Left cardiac atrium (tissue), 4 donors: ENCODE measurements around the gene KIF26A. TPM values are rescaled to one million over a fixed set of nuclear protein-coding genes. Genes with fewer than 3 reads are reported as not detected.
A peak's percentile ranks its signal among the peaks of the same experiment; 100 is the strongest.
"Not testable (repeated sequence)": the region's sequence is repeated elsewhere in the genome, so short reads cannot be mapped to it uniquely, and the experiment has no call there.

ENCODE experiments used
- ATAC-seq, 2 donors: fragments of 200-7000 bp; cut with Tn5 transposase; one replicate each; pipeline ENCODE4 v1.9.1; 2020; ENCODE audit warnings: mild to moderate bottlenecking in 2 of 2, moderate library complexity in 2 of 2
- DNase-seq: peaks from one replicate; pipeline ENCODE4 v3.0.0-alpha.2; 2020
- intact Hi-C, 2 donors: fragments of 100-400 bp; cut with DNase I; formaldehyde crosslinking; loops; one replicate each; pipeline versions ENCODE4 v1.14.1 to v1.15.1; 2022 to 2023
- total RNA-seq, 2 donors: library from RNA; stranded (reverse); fragmentation: NEBNext Ultra II Directional; extraction: Animal tissue kit (Norgen Biotek cat#: 25700); gene quantifications; one replicate each; pipeline ENCODE4 v1.2.1, GENCODE V29; 2021
- donor health status: DM: no; HTN: yes; CAD: no.
- donor health status: DM: no; HTN: yes; CAD: no; lungs with severe emphysema.
- donor health status: DM: yes; HTN: yes; CAD: no.
- donor health status: Dilated cardiomyopathy.

KIF26A gene
- total RNA-seq, 2 donors from 2014 or later = 7.6 to 8.1 TPM

GRCh38 chr14:104221071-104221625, 82.8 kb downstream of the KIF26A start:
- ATAC-seq = no peak
- intact Hi-C loops = no loop called here
- no peak for DNase-seq

- intact Hi-C loops = no loop called here
- ATAC-seq = no peak
Observed at GRCh38 chr14:104221636-104222369, 83.4 kb downstream of the KIF26A start.

DNA sequence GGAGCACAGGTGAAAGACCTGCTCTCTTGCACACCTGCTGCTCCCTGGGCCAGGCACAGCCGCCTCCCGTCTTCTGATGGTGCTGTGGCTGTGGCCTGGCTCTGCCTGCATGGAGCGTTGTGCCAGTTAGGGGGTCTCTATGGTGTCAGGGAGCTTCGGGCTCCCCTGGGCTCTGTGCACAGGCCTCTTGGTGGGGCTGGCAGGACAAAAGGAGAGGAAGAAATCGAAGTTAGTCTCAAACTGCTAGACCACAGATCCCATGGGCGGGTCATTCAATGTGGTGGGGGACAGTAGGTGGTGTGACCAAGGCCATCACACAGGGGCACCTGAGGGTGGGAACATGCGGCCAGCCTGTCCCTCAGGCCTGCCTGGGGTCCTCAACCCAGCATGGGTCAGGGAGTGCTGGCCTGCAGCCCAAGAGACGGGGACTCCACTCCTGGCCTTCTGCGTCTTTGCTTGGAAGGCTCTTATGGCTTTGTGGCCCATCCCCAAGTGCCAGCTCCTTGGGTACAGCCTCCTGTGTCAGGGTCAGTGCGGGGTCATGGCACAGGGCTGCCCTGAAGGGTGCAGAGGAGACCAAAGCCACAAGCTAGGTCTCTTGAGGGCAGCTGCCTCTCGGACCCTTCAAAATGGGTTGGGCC, 84.1 kb downstream of the KIF26A start:
- intact Hi-C loops = no loop called here
- DNase-seq (no peak), ATAC-seq (peak in 1 of 2 donors; percentile 3)

More at GRCh38 chr14:104221636-104222369, 83.4 kb downstream of the KIF26A start:
- DNase-seq = no peak

DNA sequence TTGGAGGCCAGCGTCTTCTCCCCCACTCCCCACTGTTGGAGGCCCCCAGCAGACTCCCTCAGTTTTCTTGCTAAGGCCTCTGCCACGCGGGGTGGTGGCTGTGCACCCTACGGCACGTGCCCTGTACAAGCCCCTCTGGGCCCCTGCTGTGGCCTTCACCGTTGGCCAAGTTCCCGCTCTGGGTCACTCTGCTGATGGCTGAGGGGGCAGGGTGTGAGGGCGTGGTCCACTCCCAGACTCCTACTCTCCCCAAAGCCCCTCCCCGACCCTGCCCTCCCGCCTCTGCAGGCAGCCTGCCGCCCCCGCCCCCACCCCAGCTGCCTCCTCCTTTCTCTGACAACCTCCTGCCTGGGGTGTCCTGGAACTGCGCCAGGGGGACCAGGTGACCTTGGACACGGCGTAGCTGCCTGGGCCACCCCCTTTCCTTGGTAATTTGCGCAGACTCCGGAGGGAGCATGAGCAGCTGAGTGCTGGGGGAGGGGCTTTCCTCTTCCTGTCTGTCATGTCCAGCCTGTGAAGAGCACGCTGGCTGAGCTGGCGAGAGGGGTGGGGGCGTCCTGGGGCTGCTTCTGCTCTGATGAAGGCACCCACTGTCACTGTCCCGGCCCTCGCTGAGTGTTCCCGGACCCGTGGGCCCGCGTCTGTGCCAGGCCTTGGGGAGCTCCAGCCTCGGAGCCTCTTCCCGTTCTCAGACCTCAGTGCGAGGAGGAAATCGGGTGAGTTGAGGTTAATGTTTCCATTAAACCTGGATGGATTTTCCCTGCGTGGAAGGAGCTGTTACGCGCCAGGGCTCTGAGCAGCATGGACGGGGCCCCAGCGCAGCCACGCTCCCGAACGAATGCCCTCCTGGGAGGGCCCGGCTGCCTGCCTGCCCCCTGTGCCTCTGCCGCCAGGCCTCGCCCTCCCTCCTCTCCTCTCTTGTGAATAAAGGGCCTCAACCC, 85.0 kb downstream of the KIF26A start:
- DNase-seq (peak; percentile 55), ATAC-seq (peak; percentile 51 to 81)
- intact Hi-C loops = no loop called here

- ATAC-seq = no peak
- intact Hi-C loops = no loop called here
- no peak for DNase-seq
Observed at GRCh38 chr14:104224131-104224505, 85.7 kb downstream of the KIF26A start.

- intact Hi-C loops = no loop called here
- no peak for ATAC-seq
- DNase-seq = peak; percentile 63
Observed at GRCh38 chr14:104224506-104225277, 86.3 kb downstream of the KIF26A start.

DNA sequence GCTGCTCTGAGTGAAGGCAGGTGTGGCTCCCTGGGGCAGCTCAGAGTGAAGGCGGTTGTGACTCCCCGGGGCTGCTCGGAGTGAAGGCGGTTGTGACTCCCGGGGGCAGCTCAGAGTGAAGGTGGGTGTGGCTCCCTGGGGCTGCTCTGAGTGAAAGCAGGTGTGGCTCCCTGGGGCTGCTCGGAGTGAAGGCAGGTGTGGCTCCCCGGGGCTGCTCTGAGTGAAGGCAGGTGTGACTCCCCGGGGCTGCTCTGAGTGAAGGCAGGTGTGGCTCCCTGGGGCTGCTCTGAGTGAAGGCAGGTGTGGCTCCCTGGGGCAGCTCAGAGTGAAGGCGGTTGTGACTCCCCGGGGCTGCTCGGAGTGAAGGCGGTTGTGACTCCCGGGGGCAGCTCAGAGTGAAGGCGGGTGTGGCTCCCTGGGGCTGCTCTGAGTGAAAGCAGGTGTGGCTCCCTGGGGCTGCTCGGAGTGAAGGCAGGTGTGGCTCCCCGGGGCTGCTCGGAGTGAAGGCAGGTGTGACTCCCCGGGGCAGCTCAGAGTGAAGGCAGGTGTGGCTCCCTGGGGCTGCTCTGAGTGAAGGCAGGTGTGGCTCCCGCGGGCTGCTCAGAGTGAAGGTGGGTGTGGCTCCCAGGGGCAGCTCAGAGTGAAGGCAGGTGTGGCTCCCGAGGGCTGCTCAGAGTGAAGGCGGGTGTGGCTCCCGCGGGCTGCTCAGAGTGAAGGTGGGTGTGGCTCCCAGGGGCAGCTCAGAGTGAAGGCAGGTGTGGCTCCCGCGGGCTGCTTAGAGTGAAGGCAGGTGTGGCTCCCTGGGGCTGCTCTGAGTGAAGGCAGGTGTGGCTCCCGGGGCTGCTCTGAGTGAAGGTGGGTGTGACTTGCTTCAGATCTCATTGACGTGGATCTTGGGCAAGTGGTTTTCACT, 87.1 kb downstream of the KIF26A start:
- intact Hi-C loops = not testable (repeated sequence)

GRCh38 chr14:104226421-104227383, 88.3 kb downstream of the KIF26A start:
- DNase-seq (no peak), ATAC-seq (no peak)
- intact Hi-C loops = no loop called here

More for the DNA sequence above, 87.1 kb downstream of the KIF26A start:
- not testable (repeated sequence) for ATAC-seq, DNase-seq

DNA sequence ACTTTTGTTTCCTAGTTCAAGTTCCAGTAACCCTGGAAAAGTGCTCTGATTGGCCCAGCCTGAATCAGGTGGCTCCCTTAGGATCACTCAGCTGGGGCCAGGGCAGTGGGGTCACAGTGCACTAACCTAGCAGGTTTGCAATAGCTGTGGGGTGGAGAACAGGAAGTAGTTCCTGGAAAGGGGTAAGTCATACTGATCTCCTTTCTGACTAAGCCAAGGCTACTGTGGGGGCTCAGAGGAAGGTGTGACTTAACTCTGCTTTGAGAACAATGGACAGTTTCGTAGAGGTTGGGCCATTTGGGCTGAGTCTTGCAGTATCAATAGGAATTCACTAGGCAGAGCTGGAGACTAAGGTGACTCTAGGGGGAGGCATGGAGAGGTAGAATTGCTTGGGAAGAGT, 89.4 kb downstream of the KIF26A start:
- ATAC-seq = no peak
- intact Hi-C loops = no loop called here
- DNase-seq = no peak

- intact Hi-C loops = no loop called here
- no peak for ATAC-seq
- no peak for DNase-seq
Observed at GRCh38 chr14:104228221-104228620, 89.8 kb downstream of the KIF26A start.

DNA sequence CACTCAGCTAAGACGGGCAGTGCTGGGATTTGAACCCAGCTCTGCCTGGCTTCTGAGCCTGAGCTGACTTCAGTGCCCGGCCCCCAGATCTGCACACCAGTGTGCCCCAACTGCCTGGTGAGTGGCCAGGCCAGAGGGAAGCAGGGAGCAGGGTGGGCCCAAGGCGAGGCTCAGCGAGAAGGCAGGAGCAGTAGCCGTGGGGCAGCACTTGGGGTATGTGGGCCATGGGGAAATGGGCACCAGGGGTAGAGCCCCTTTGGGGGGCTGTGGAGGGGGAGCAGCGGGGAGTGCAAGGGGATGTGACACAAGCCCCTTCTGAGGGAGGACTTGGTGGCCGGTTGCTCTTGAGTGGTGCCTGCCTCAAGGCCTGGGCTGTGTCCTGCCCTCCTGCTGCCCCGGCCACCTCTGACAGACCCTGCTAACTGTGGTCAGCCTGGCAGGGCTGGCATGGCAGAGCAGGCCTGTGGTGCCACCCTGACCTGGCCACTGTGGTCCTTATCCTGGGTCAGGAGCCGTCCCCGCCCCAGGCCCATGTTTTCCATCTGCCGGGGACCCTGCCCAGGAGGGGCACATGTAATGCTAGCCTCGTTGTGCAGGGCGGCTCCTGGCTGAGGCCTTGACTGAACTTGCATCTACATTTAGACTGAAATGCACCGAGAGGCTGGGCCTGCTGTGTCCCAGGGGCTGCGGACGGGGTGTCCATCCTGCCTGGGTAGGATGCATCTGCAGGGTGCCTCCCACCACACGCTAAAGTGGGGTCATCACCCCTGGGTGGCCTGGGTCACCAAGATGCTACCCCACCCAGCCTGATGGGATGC, 90.5 kb downstream of the KIF26A start:
- DNase-seq (peak; percentile 17), ATAC-seq (peak in 1 of 2 donors; percentile 7)
- intact Hi-C loops = no loop called here

DNA sequence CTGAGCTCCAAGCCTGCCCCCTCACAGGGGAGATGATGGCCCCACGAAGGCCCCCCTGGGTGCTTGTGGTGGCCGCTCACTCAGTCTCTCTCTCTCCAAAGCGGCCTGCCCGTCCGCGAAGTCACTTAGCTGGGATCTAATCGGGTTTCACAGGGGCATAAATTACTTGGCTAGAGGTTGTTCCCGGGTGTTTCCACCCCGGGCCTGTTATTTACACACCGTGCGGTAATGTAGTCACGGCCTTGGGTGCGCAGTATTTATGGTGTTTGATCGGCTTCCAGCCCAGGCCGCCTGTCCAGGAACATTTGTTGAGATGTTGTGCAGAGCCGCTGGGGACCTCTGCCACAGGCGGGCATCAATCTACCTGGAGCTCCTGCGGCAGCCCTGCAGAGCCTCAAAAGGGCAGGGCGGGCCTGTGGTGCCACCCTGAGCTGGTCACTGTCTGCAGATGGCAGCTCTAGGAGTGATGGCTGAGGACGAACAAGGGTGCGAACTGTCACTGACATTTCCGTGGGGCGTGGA, 91.2 kb downstream of the KIF26A start:
- ATAC-seq (no peak), DNase-seq (no peak)
- intact Hi-C loops = no loop called here

GRCh38 chr14:104230119-104230815, 91.9 kb downstream of the KIF26A start:
- DNase-seq (peak; percentile 17), ATAC-seq (peak in 1 of 2 donors; percentile 41)
- intact Hi-C loops = no loop called here
